OCI-LY7 (cell line): Measurements from ENCODE around the gene PCED1B.

ENCODE experiments used
- EZH2phosphoT487 ChIP-seq: fragments of 200-600 bp; sonication (generic); IDR thresholded peaks from 2 replicates; pipeline ENCODE4 v1.6.1; 2018; ENCODE audit warnings: low read depth, borderline replicate concordance, mild to moderate bottlenecking, mixed run types, antibody characterized with exemption, low read length, moderate library complexity, mixed read lengths
- TF ChIP-seq, protein P1 (sequence below): fragments of 200-600 bp; sonication (generic); conservative IDR thresholded peaks from 2 replicates; pipeline ENCODE4 v1.5.1; 2014; ENCODE audit warnings: mild to moderate bottlenecking, antibody characterized with exemption, low read length, moderate library complexity, mixed read lengths

GRCh38 chr12:47277972-47278448, 198.6 kb downstream of the PCED1B start:
- TF ChIP-seq, protein P1, sequence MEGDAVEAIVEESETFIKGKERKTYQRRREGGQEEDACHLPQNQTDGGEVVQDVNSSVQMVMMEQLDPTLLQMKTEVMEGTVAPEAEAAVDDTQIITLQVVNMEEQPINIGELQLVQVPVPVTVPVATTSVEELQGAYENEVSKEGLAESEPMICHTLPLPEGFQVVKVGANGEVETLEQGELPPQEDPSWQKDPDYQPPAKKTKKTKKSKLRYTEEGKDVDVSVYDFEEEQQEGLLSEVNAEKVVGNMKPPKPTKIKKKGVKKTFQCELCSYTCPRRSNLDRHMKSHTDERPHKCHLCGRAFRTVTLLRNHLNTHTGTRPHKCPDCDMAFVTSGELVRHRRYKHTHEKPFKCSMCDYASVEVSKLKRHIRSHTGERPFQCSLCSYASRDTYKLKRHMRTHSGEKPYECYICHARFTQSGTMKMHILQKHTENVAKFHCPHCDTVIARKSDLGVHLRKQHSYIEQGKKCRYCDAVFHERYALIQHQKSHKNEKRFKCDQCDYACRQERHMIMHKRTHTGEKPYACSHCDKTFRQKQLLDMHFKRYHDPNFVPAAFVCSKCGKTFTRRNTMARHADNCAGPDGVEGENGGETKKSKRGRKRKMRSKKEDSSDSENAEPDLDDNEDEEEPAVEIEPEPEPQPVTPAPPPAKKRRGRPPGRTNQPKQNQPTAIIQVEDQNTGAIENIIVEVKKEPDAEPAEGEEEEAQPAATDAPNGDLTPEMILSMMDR = no peak
- no peak for TF ChIP-seq EZH2phosphoT487
